ENCODE data around the gene CHM.

The CHM gene

GRCh38 chrX:85865324-85865723 is 182.0 kb downstream of the CHM start:
- no peak for TF ChIP-seq CTCF (IDR thresholded peaks at IDR 0.05; ENCODE audit: control insufficient read depth, extremely low read depth, insufficient read depth)
- no peak overlapping the region for H3K4me3 ChIP-seq (ENCODE audit: low read depth, low read length)
- no peak for DNase-seq (ENCODE audit: low read depth)

GRCh38 chrX:85859426-85859825 is 187.9 kb downstream of the CHM start:
- TF ChIP-seq CTCF (IDR thresholded peaks at IDR 0.05; ENCODE audit: control insufficient read depth, extremely low read depth, insufficient read depth), result no peak
- no peak overlapping the region for H3K4me3 ChIP-seq (ENCODE audit: low read depth, low read length)
- no peak for DNase-seq (ENCODE audit: low read depth)

- no peak overlapping the region for H3K4me3 ChIP-seq (ENCODE audit: low read depth, low read length)
- peak; percentile 6 for DNase-seq (ENCODE audit: low read depth)
- TF ChIP-seq CTCF (IDR thresholded peaks at IDR 0.05; ENCODE audit: control insufficient read depth, extremely low read depth, insufficient read depth), result peak; percentile 53
Observed at GRCh38 chrX:85851418-85851817, 195.9 kb downstream of the CHM start.

- TF ChIP-seq CTCF (IDR thresholded peaks at IDR 0.05; ENCODE audit: control insufficient read depth, extremely low read depth, insufficient read depth), result no peak
- H3K4me3 ChIP-seq (ENCODE audit: low read depth, low read length), result no peak overlapping the region
- no peak for DNase-seq (ENCODE audit: low read depth)
Observed at GRCh38 chrX:85836868-85837267, 210.5 kb downstream of the CHM start.

GRCh38 chrX:85828771-85829170 is 218.6 kb downstream of the CHM start:
- no peak for TF ChIP-seq CTCF (IDR thresholded peaks at IDR 0.05; ENCODE audit: control insufficient read depth, extremely low read depth, insufficient read depth)
- no peak overlapping the region for H3K4me3 ChIP-seq (ENCODE audit: low read depth, low read length)
- no peak for DNase-seq (ENCODE audit: low read depth)

GRCh38 chrX:85815203-85815751 is 232.1 kb downstream of the CHM start:
- DNase-seq (ENCODE audit: low read depth), result no peak
- TF ChIP-seq CTCF (IDR thresholded peaks at IDR 0.05; ENCODE audit: control insufficient read depth, extremely low read depth, insufficient read depth), result no peak
- no peak overlapping the region for H3K4me3 ChIP-seq (ENCODE audit: low read depth, low read length)
